Measurements from ENCODE around the gene ARL11.
A peak's percentile ranks its signal among the peaks of the same experiment; 100 is the strongest.

ARL11 gene

GRCh38 chr13:49627831-49628652 lies at the start of gene ARL11:
Gene ARL11 (plus strand): TSS chr13:49628507. CDS start chr13:49630448, 1,941 bp downstream.
- no peak for FAIRE-seq
- TF ChIP-seq CTCF (IDR thresholded peaks at IDR 0.05; ENCODE audit: insufficient read depth, missing control alignments): no peak

GRCh38 chr13:49579501-49579900 lies 48.8 kb upstream of the ARL11 start:
- FAIRE-seq: no peak
- TF ChIP-seq CTCF (IDR thresholded peaks at IDR 0.05; ENCODE audit: insufficient read depth, missing control alignments): no peak
- DNase-seq (ENCODE audit: insufficient read length, low spot score): no peak

More at GRCh38 chr13:49627831-49628652, at the start of gene ARL11:
- no peak for DNase-seq (ENCODE audit: insufficient read length, low spot score)

- TF ChIP-seq CTCF (IDR thresholded peaks at IDR 0.05; ENCODE audit: insufficient read depth, missing control alignments): no peak
- FAIRE-seq (peak; percentile 88), DNase-seq (ENCODE audit: insufficient read length, low spot score) (peak; percentile 55)
These were observed 47.2 kb upstream of the ARL11 start for GRCh38 chr13:49580980-49581680.

GRCh38 chr13:49584771-49585182 lies 43.5 kb upstream of the ARL11 start:
- no peak for TF ChIP-seq CTCF (IDR thresholded peaks at IDR 0.05; ENCODE audit: insufficient read depth, missing control alignments)
- DNase-seq (ENCODE audit: insufficient read length, low spot score) (no peak), FAIRE-seq (no peak)

GRCh38 chr13:49585220-49586157 lies 42.8 kb upstream of the ARL11 start, which contains the start of gene RCBTB1:
Gene RCBTB1 (minus strand): TSS chr13:49585558. CDS start chr13:49567279, 18,279 bp downstream.
- DNase-seq (ENCODE audit: insufficient read length, low spot score) (peak; percentile 88), FAIRE-seq (no peak)
- TF ChIP-seq CTCF (IDR thresholded peaks at IDR 0.05; ENCODE audit: insufficient read depth, missing control alignments): no peak

GRCh38 chr13:49586717-49587116 lies 41.6 kb upstream of the ARL11 start:
- FAIRE-seq: no peak
- no peak for DNase-seq (ENCODE audit: insufficient read length, low spot score)
- no peak for TF ChIP-seq CTCF (IDR thresholded peaks at IDR 0.05; ENCODE audit: insufficient read depth, missing control alignments)

All from D721Med (cell line).